GM19328 (cell line): ENCODE results near the gene ANKRD65.
"Not testable (repeated sequence)": the region's sequence is repeated elsewhere in the genome, so short reads cannot be mapped to it uniquely, and the experiment has no call there.

Source experiments
- ATAC-seq: cut with Tn5 transposase; IDR thresholded peaks from one replicate; pipeline ENCODE4 v1.9.1; 2021; ENCODE audit warnings: mild to moderate bottlenecking, moderate library complexity; ENCODE audit not compliant: unreplicated experiment

The ANKRD65 gene

DNA sequence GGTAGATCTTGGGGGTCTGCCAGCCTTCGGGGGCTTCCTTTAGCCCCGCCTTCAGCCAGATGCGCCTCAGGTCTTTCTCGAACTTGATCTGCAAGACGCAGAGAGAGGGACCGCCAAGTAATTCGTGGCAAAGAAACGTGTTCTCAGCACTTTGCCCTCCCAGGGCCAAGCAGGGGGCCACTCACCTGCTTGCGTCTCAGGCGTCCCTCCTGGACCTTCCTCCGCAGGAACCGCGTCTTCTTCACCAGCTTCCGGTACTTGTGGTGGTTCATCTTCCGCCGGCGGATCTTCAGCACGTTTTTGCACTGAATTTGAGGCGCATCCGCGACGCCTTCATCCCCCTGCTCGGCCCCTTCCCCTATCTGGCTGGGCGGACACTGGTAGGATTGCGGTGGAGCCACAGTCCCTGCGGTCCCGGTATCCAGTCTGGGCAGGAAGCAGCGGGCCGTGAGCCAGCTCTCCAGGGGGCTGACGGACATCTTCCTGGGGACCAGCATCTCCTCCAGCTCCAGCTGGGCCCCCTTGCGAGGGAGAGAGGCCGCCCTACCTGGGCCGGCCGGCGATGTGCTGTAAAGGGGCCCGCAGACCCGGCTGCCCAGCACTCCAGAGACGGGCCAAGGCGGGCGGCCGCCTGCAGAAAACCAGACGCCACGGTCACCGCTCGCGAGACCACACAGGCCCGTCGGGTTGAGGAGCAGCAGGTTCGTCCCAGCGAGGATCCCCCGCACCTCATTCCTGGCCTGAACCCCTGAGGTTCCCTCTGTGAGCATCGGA is 47.1 kb downstream of the ANKRD65 start:
- no peak for ATAC-seq

DNA sequence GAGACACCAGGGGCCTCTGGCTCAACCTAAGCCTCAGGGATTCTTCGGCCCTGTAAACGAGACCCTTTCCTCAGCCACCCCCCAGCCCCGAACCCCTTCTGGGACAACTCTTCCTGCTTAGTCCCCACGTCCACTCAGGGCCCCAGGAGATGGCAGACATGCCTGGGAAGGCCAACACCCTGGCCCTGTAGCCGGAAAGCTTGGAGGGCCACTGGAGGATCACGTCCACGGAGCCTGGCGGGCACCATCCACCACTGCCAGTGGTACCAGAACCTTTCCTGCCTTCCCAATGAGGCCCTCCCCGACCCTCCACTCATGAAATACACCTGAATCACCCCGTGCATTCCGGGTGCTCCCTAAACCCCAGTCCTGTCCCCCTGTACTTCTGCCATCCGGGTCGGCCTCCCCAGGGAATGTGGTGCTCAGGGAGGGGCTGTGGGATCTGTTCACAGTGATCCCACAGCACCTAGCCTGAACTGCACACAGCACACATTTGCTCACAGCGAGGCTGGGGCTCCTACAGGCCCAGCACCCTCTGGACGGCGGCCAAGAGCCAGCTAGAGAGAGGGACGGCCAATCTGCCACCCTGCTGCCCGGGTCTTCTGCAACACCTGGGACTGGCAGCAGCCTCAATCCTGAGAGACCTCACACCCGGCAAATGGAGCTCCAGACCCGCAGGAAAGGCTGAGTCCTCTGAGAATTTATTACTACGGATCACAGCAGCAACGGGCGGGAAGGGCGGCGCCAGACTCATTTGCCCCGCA is 47.8 kb downstream of the ANKRD65 start:
- no peak for ATAC-seq

DNA sequence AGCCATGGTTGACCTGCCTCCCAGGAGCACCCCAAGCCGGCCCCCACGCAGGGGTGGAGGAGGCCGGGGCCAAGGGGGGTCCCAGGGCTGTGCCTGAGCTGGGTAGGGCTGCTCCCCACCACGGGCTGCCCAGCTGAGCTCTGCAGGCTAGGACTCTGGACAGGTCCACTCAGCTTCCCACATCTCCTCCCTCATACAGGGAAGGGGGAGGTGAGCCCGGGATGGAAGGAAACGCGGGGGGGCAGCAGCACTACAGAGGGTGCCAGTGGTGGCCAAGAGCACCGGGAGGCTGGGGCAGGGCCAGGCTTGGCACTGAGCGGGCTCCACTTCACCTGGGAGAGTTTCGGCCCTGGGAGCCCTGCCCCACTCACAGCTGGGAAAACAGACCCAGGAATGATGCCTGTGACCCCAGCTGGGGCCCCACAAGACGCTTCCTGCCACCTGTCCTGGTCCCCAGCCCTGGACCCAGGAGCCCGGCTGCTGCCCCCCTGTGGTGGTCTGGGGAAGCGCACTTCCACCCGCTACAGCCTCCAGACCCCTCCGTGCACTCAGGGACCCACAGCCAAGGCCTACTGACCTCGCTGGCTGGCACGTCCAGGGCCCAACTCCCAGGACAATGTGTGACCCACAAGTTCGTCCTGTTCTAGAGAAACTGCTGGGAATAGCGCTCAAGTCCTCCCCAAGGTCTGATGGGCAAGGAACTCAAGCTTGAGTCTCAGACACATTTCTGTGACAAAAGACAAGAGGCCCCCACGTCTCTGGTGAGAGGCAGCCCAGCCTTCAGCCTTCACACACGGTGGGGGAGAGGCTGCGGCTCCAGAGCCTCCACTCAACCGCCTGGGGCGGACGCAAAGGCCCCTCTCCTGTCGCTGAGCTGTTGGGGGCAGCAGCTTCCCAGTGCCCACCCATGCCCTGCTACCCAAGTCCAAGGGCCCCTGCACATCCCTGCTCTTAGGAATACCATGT is 49.0 kb downstream of the ANKRD65 start:
- ATAC-seq: no peak

DNA sequence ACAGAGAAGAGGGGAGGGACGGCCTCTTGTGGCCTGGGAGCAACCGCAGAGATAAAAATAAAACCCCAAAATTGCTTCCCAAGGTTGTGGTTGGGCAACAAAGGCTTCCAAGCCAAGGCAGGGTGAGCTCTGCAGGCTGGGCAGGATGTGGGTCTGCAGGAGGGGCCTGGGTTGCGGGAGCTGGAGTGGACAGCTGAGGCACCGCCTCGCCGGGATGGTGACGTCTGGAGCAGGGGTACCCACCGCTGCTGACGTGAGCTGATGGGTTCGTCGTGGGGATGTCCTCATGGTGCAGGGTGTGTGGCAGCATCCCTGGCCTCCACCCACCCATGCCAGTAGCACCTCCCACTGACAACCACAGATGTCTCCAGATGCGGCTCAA is 49.7 kb downstream of the ANKRD65 start:
- ATAC-seq: no peak

DNA sequence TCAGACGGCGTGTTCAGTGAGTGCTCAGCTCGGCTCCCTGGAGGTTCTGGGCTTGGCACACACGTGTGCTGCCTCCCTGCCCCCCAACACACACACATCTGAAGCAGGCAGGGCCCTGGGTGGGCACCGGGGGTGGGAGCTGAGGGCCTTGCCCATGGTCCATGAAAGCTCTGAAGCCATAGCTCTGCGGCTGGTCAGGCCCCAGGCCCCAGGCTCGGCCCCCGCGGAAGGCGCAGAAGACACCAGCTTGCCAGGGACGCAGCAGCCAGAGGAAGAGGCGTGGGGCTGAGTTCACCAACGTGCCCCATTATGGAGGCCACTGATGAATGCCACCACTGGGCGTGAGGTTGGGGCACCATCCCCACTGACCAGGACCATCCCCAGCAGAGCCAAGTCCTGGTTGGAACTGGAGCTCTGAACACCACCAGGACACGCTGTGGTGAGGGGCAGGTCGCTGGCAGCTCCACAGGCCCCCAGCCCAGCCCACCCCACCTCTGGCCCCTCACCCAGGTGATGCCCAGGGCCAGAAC is 50.2 kb downstream of the ANKRD65 start:
- no peak for ATAC-seq

DNA sequence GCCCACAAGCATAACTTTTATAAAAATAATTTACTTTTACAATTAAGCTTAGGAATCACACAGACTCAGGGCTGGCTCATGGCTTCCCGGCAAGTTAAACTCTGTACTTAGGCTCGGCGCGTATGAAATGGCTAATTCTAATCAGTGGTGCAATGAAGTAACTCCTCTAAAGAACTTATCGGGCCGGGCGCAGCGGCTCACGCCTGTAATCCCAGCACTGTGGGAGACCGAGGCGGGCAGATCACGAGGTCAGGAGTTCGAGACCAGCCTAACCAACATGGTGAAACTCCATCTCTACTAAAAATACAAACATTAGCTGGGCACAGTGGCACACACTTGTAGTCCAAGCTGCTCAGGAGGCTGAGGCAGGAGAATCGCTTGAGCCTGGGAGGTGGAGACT is 51.0 kb downstream of the ANKRD65 start:
- ATAC-seq: not testable (repeated sequence)
